ENCODE results near the gene TLN1.

Gene TLN1

GRCh38 chr9:35665471-35665818 is 66.5 kb downstream of the TLN1 start:
- FAIRE-seq, result peak; percentile 5

DNA sequence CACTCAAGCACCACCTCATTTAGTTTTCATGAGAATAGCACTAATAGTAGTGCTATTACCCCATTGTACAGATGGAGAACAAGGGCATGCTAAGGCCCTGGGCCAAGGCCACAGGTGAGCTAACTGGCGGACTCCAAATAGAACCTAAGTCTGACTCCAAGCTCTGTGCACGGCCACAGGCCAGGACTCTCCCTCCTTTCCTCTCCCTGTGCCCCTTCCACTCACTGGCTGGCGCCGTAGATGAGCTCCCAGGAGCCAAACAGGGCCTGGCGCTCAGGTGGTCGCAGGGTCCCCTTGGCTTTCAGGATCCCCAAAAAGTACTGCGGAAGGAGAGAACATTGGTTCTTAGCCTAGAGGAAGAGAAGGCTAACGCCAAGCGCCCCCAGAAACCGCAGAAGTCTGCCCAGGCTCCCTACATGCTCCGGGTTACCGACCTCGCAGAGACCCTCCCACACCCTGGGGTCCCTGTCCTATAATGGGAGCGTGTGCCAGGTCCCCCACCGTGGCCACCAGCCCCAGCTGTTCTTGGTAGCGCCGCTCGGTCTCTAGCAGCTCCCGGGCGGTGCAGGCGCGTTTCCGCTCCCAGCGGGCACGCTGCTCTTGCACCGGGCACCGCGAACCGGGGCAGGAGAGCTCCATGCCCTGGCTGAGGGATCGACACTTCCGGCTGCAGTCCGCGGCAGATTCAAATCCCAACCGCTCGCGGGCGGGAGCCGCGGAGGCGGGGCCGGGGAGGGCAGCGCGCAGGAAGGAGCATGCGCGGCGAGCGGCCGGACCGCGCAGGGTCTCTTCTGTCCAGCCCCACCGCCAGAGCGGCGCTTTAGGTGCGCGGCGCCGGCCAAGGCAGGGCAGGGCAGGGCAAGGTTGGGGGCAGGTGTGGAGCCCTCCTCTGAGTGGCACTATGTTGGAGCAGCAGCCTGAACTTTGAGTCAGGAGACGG is 67.2 kb downstream of the TLN1 start, which contains the start of gene ARHGEF39:
Gene ARHGEF39 (minus strand): TSS at position 665 of the 940 bp plus-strand sequence. CDS start 26 bp downstream, at position 639.
- peak; percentile 97 for DNase-seq (ENCODE audit: low spot score)
- FAIRE-seq, result peak; percentile 83

More at GRCh38 chr9:35665471-35665818, 66.5 kb downstream of the TLN1 start:
- no peak for DNase-seq (ENCODE audit: low spot score)

GRCh38 chr9:35662437-35662836 is 69.6 kb downstream of the TLN1 start:
- DNase-seq (ENCODE audit: low spot score) (no peak), FAIRE-seq (no peak)

DNA sequence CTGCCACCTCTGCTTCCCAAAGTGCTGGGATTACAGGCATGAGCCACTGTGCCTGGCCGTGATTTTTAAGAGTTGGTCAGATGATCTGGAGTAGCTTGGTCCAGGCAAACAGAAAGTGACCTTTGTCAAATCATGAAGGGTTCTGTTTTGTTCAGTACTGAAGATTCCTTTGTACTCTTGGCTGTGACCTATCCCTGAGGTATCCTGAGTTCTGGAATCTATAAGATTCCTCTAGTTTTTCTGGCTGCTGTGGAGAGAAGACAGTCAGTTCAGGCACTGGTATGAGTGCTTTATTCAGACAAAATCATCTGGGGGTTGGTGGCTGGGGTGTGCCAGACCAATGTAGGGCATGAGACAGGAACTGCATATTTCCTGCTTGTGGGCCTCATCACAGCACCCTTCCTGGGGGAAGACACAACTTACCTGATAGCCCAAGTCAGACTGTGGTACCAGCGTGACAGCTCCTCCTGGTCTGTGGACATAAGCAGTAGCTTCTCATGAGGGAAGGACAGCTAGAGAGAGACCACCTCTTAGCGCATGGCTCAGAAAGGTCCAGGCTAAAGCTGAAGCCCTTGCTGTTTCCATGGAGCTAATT is 70.1 kb downstream of the TLN1 start:
- DNase-seq (ENCODE audit: low spot score) (no peak), FAIRE-seq (no peak)

DNA sequence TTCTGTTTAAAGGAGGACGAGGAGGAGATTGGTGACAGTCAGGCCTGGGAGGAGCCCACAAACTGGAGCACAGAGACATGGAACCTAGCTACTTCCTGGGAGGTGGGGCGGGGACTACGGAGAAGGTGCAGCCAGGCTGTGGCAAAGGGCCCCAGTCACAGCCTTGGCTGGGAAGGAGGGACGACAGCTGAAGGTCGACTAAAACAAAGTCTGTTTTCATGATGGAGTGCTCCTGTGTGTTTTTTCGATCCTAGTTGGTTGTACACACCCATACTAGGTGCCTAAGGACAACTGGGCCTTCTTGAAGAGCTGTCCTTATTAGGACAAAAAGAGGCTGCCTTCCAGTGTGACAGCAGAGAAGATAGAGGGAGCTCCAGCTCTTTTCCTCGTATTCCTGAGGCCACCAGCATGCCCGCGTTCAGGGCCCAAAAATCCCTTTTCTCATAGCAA is 71.0 kb downstream of the TLN1 start:
- no peak for DNase-seq (ENCODE audit: low spot score)
- FAIRE-seq, result no peak

- DNase-seq (ENCODE audit: low spot score) (no peak), FAIRE-seq (no peak)
These were observed 72.7 kb downstream of the TLN1 start for GRCh38 chr9:35659340-35659739.

DNA sequence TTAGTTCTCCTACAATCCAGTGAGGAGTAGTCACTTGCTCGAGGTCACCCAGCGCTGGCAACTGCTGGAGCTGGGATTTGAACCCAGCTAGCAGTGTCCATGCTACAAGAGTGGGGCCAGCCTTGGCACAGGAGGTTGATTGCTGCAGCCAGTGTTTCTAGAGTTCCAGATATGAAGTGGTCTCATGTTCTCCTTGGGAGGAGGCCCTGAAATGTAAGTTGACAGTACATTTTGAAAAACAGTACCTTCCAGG is 73.1 kb downstream of the TLN1 start:
- no peak for DNase-seq (ENCODE audit: low spot score)

DNA sequence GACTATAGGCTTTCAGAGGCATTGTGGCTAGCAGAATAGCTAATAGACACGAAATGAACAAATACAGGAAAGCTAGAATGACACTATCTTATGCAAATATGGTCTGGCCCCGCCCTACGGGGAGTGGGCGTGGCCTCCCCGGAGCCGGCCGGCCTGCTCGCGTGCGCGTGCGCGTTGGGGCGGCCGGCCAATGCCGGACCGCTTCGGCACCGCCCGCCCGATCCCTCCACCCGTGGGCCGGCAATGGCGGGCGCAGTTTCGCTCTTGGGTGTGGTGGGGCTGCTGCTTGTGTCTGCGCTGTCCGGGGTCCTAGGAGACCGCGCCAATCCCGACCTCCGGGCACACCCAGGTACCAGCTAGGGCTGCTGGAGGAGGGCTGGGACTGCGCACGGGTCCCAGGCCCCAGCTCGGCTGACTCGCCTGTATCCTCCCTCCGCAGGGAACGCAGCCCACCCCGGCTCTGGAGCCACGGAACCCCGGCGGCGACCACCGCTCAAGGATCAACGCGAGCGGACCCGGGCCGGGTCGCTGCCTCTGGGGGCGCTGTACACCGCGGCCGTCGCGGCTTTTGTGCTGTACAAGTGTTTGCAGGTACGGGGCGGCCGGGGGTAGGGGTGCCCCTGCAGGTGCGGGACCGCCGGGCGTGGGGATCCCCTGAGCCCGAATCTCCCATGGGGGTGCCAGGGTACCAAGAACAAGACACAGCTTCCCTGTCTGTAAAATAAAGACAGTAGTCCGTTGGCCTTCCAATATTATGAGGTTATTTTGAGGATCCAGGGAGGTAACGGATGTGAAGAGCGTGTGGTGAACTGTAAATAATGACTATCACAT is 73.6 kb downstream of the TLN1 start, which contains the start of gene CCDC107:
Gene CCDC107 (plus strand): TSS at position 156 of the 831 bp plus-strand sequence. CDS start 88 bp downstream, at position 244.
- FAIRE-seq (peak; percentile 75), DNase-seq (ENCODE audit: low spot score) (peak; percentile 97)

More for the DNA sequence above, 73.1 kb downstream of the TLN1 start:
- FAIRE-seq, result no peak

DNA sequence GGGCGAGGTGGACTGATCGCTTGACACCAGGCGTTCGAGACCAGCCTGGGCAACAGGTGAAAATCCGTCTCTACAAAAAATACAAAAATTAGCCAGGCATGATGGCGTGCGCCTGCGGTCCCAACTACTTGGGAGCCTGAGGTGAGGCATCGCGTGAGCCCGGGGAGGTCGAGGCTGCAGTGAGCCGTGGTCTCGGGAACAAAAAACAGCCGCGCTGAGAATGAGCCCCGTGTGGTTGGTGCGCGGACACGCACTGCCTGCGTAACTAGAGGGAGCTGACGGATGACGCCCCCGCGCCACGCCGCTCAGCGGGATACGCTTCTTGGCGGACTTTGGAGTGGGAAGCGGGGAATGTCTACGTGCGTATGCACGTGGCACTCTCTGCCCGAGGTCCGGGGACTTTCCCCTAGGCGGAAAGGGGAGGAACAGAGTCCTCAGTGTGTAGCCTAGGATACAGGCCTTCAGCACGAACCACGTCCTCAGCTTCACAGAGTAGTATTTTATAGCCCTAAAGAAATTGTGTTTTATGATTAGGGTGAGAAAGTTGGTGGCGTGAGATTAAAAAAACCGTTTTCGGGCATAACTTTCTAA is 74.4 kb downstream of the TLN1 start, which contains the start of gene RMRP:
Gene RMRP (minus strand): TSS at position 474 of the 591 bp plus-strand sequence.
- FAIRE-seq (peak; percentile 9), DNase-seq (ENCODE audit: low spot score) (peak; percentile 95)

DNA sequence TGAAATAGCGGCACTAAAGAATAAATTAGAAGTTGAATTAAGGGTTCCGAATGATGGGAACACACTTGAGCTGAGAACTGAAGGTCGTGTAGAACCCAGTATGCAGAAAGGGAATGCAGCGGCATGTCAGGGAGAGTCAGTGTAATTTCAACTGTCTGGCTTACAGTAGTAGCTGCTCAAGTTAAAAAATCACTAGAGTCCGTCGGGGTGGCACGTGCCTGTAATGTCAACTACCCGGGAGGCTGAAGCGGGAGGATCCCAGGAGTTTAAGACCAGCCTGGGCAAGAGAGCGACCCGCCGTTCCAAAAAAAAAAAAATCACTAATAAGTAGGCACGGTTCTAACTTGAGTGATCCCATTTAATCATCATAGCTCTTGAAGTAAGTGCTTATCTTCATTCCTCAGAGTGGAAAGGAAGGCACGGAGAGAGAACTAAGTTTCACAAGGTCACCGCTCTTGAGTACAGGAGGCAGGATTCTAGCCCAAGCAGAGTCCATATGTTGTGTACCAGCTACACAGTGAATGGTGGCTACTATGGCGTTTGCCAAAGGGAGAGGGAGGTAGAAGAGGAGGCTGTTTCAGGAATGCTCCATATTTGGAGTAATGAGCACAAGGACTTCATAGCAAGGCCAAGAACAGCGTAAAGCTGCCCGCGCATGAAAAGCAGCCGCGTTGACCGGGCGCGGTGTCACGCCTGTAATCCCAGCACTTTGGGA is 75.0 kb downstream of the TLN1 start:
- DNase-seq (ENCODE audit: low spot score) (no peak), FAIRE-seq (no peak)

GRCh38 chr9:35656348-35656747 is 75.6 kb downstream of the TLN1 start:
- DNase-seq (ENCODE audit: low spot score) (no peak), FAIRE-seq (no peak)

GRCh38 chr9:35653611-35654010 is 78.4 kb downstream of the TLN1 start:
- DNase-seq (ENCODE audit: low spot score) (no peak), FAIRE-seq (no peak)

GRCh38 chr9:35652829-35653209 is 79.2 kb downstream of the TLN1 start:
- no peak for FAIRE-seq
- DNase-seq (ENCODE audit: low spot score), result no peak

DNA sequence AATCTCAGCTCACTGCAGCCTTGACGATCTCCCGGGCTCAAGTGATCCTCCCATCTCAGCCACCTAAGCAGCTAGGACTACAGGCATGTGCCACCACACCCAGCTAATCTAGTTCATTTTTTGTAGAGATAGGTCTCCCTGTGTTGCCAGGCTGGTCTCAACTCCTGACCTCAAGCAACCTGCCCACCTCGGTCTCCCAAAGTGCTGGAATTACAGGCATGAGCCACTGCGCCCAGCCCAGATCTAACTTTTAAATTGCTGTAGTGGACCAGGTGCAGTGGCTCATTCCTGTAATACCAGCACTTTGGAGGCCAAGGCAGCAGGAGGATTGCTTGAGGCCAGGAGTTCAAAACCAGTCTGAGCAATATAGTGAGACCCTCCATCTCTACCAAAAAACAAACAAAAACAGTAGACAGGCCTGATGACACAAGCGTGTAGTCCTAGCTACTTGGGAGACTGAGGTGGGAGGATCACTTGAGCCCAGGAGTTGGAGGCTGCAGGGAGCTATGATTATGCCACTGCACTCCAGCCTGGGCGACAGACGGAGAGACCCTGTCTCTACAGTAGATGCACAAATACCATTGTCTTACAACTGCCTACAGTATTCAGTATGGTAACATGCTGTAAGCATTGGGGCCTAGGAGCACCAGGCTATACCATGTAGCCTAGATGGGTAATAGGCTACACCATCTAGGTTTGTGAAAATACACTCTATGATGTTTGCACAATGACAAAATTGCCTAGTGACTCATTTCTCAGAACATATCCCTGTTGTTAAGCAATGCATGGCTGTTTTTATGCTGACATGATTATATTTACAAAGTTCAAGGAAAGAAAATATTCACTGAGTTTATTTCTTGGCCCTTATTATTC is 79.8 kb downstream of the TLN1 start:
- FAIRE-seq (no peak), DNase-seq (ENCODE audit: low spot score) (no peak)

- DNase-seq (ENCODE audit: low spot score), result no peak
These were observed 81.4 kb downstream of the TLN1 start, which contains the start of gene SIT1 for GRCh38 chr9:35650341-35651158. Gene SIT1 (minus strand): TSS chr9:35650931. CDS start chr9:35650853, 78 bp downstream.

DNA sequence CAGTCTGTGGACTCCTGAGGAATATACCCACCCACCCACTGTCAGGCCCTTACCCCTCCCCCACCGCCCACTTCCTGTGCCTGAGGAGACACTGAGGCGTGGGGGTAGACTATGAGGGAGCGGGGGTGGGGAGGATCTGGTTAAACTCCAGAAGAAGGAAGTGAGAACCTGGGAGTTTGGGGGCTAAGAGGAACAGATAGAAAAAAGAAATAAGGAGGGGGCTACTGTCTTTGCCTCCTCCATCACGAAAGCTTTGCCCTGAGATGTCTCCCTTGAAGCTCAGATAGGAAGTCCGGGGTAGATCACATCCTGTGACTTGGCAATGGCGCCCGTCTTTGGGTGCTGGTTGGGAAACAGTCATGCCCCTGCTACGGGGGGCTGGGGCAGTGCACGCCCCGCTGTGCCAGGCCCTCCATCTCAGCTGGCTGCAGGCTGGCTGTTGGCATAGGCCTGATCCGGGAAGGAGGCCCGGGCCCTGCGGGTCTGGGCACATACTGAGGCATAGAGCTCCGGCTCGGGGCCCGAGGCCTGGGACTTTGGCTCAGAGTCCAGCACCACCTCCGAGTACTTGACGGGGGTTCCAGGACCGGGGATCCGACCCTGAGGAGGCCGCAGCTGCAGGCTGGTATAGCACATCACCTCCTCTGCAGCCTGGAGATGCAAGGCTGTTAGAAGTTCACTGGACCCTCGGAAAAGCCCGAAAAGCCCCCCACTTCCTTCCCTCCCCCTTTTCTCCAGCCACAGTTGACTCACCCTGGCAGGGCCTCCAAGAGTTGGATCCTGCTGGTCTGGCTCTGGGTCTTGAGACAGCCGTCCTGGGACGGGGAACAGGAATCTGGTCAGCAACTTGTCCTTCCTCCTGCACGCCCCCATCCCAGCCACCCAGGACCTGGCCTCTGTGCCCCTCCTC is 82.3 kb downstream of the TLN1 start:
- DNase-seq (ENCODE audit: low spot score) (no peak), FAIRE-seq (no peak)

More at GRCh38 chr9:35650341-35651158, 81.4 kb downstream of the TLN1 start, which contains the start of gene SIT1:
- no peak for FAIRE-seq
